HepG2 (cell line): ENCODE results near the gene PHF19. TPM values are rescaled to one million over a fixed set of nuclear protein-coding genes. Genes with fewer than 3 reads are reported as not detected.
A peak's percentile ranks its signal among the peaks of the same experiment; 100 is the strongest.

Experiments used
- ETV6 ChIP-seq: sonication (generic); formaldehyde crosslinking; conservative IDR thresholded peaks from 2 replicates; pipeline ENCODE4 v1.4.0; 2020; ENCODE audit warnings: missing genetic modification reagents
- NRL ChIP-seq: sonication (generic); formaldehyde crosslinking; IDR thresholded peaks from 2 replicates; pipeline ENCODE4 v1.5.0; 2020; ENCODE audit warnings: missing genetic modification reagents, mild to moderate bottlenecking, moderate library complexity, borderline replicate concordance
- SRSF9 ChIP-seq: fragments of 200-400 bp; formaldehyde crosslinking; IDR thresholded peaks from 2 replicates; pipeline ENCODE4 v1.6.1; 2018; ENCODE audit warnings: borderline replicate concordance, mild to moderate bottlenecking, low read depth, low read length; ENCODE audit not compliant: insufficient read depth, poor library complexity, severe bottlenecking
- TCF12 ChIP-seq, 2 experiments: fragments of 450-650 bp in 1 of 2; sonication (generic) in 1 of 2; formaldehyde crosslinking in 1 of 2; IDR thresholded peaks; 2 replicates each; pipeline versions ENCODE4 v1.6.1 to v1.8.0; 2017 to 2022; ENCODE audit warnings: antibody characterized with exemption in 1 of 2, mild to moderate bottlenecking in 1 of 2, missing genetic modification reagents in 1 of 2, moderate library complexity in 1 of 2
- ZFP91 ChIP-seq: sonication (generic); formaldehyde crosslinking; IDR thresholded peaks from 2 replicates; pipeline ENCODE4 v1.9.0; 2022; ENCODE audit warnings: missing genetic modification reagents, mild to moderate bottlenecking, borderline replicate concordance
- ZKSCAN5 ChIP-seq: sonication (generic); formaldehyde crosslinking; IDR thresholded peaks from 2 replicates; pipeline ENCODE4 v1.5.1; 2020; ENCODE audit warnings: mild to moderate bottlenecking, missing genetic modification reagents
- ZMYM3 ChIP-seq: sonication (generic); formaldehyde crosslinking; IDR thresholded peaks from 2 replicates; pipeline ENCODE4 v1.5.1; 2020; ENCODE audit warnings: mild to moderate bottlenecking, missing genetic modification reagents
- ZNF143 ChIP-seq: sonication (generic); formaldehyde crosslinking; IDR thresholded peaks from 2 replicates; pipeline ENCODE4 v1.4.0; 2020; ENCODE audit warnings: missing genetic modification reagents
- ZNF30 ChIP-seq: sonication (generic); formaldehyde crosslinking; IDR thresholded peaks from 2 replicates; pipeline ENCODE4 v1.5.0; 2020; ENCODE audit warnings: mild to moderate bottlenecking, missing genetic modification reagents
- ZNF337 ChIP-seq: sonication (generic); formaldehyde crosslinking; IDR thresholded peaks from 2 replicates; pipeline ENCODE4 v1.5.1; 2020; ENCODE audit warnings: missing genetic modification reagents, low read depth, mild to moderate bottlenecking, borderline replicate concordance
- ZNF546 ChIP-seq: sonication (generic); formaldehyde crosslinking; conservative IDR thresholded peaks from 2 replicates; pipeline ENCODE4 v1.8.1; 2023; ENCODE audit warnings: mild to moderate bottlenecking, missing genetic modification reagents
- polyA plus RNA-seq, 8 experiments: library from polyadenylated mRNA; depleted of rRNA in 3 of 8; stranded (reverse) in 7 of 8; unstranded in 1 of 8; fragments of >200 nt; fragmentation: Illumina TruSeq in 4 of 8; extraction: Trizol in 4 of 8; gene quantifications; 2 replicates each; pipeline versions ENCODE4 v1.2.1 to v1.2.3, GENCODE V29; 2011 to 2016; ENCODE audit warnings: low read depth in 4 of 8, missing spikeins in 1 of 8, mixed read lengths in 1 of 8; ENCODE audit not compliant: insufficient read depth in 1 of 8
- total RNA-seq, 5 experiments: library from RNA; depleted of rRNA; stranded (reverse); fragments of >200 nt; fragmentation: Illumina TruSeq; extraction: Trizol; gene quantifications; 2 replicates each; pipeline ENCODE4 v1.2.3, GENCODE V29; 2016; ENCODE audit warnings: low read depth in 1 of 5
- TF ChIP-seq, protein P1 (sequence below): sonication (generic); formaldehyde crosslinking; IDR thresholded peaks from 2 replicates; pipeline ENCODE4 v1.5.0; 2020; ENCODE audit warnings: mild to moderate bottlenecking, missing genetic modification reagents, borderline replicate concordance
- TF ChIP-seq, protein P2 (sequence below): sonication (generic); formaldehyde crosslinking; IDR thresholded peaks from 2 replicates; pipeline ENCODE4 v1.5.1; 2020; ENCODE audit warnings: missing genetic modification reagents, mild to moderate bottlenecking, borderline replicate concordance
- TF ChIP-seq, protein P3 (sequence below): sonication (generic); formaldehyde crosslinking; IDR thresholded peaks from 2 replicates; pipeline ENCODE4 v1.4.0; 2020; ENCODE audit warnings: missing genetic modification reagents, mild to moderate bottlenecking, borderline replicate concordance

PHF19 gene
- total and polyA plus RNA-seq, 2 of the 13 experiments (the other 11 are each of a cell fraction or from before 2014, with no cell fraction given) = 29.7 to 41.3 TPM

DNA sequence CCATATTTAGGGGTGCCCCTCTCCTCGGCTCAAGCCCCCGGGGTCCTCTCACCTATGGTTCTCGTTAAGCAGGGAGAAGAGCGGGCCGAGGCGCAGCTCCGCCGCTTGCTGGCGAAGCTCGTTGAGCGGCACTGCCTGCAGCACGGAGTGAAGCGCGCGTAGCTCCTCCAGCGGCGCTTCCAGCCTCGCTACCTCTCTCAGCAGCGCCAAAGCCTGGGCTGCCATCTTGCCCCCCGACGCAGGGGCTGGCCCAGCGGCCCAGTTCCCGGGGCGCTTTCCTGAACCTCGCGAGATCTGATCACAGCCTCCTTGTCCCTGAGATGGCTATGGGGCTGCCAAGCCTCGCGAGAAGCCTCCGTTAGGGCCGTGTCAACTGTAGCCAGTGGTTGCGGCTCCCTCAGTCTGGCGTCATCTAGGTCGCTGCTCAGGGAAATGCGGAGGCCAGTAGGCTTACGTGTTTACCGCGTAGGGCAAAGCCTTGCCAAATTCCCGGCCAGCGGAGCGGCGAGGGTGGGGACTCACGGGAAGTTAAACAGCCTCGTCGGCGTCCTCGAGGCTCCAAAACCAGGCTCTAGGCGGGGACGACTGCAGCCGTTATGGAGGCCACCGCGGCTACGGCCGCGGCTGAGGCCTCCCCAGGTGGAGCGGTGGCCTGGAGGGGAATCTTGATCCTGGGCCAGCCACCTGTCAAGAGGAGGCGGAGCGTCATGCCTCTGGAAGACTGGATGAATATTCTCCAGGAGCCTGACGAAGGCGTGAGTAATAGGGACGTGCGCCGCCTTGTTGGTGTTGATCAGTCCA lies 34.1 kb downstream of the PHF19 start, which contains the start of gene PSMD5 (continued):
- TF ChIP-seq, protein P1, sequence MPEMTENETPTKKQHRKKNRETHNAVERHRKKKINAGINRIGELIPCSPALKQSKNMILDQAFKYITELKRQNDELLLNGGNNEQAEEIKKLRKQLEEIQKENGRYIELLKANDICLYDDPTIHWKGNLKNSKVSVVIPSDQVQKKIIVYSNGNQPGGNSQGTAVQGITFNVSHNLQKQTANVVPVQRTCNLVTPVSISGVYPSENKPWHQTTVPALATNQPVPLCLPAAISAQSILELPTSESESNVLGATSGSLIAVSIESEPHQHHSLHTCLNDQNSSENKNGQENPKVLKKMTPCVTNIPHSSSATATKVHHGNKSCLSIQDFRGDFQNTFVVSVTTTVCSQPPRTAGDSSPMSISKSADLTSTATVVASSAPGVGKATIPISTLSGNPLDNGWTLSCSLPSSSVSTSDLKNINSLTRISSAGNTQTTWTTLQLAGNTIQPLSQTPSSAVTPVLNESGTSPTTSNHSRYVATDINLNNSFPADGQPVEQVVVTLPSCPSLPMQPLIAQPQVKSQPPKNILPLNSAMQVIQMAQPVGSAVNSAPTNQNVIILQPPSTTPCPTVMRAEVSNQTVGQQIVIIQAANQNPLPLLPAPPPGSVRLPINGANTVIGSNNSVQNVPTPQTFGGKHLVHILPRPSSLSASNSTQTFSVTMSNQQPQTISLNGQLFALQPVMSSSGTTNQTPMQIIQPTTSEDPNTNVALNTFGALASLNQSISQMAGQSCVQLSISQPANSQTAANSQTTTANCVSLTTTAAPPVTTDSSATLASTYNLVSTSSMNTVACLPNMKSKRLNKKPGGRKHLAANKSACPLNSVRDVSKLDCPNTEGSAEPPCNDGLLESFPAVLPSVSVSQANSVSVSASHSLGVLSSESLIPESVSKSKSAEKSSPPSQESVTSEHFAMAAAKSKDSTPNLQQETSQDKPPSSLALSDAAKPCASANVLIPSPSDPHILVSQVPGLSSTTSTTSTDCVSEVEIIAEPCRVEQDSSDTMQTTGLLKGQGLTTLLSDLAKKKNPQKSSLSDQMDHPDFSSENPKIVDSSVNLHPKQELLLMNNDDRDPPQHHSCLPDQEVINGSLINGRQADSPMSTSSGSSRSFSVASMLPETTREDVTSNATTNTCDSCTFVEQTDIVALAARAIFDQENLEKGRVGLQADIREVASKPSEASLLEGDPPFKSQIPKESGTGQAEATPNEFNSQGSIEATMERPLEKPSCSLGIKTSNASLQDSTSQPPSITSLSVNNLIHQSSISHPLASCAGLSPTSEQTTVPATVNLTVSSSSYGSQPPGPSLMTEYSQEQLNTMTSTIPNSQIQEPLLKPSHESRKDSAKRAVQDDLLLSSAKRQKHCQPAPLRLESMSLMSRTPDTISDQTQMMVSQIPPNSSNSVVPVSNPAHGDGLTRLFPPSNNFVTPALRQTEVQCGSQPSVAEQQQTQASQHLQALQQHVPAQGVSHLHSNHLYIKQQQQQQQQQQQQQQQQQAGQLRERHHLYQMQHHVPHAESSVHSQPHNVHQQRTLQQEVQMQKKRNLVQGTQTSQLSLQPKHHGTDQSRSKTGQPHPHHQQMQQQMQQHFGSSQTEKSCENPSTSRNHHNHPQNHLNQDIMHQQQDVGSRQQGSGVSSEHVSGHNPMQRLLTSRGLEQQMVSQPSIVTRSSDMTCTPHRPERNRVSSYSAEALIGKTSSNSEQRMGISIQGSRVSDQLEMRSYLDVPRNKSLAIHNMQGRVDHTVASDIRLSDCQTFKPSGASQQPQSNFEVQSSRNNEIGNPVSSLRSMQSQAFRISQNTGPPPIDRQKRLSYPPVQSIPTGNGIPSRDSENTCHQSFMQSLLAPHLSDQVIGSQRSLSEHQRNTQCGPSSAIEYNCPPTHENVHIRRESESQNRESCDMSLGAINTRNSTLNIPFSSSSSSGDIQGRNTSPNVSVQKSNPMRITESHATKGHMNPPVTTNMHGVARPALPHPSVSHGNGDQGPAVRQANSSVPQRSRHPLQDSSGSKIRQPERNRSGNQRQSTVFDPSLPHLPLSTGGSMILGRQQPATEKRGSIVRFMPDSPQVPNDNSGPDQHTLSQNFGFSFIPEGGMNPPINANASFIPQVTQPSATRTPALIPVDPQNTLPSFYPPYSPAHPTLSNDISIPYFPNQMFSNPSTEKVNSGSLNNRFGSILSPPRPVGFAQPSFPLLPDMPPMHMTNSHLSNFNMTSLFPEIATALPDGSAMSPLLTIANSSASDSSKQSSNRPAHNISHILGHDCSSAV (CRISPR knock-in tag) = no peak
- TF ChIP-seq ZFP91 (CRISPR knock-in tag) = peak; percentile 75
- no peak for TF ChIP-seq TCF12 (IDR thresholded peaks at IDR 0.05)
- TF ChIP-seq TCF12 (CRISPR knock-in tag; IDR thresholded peaks at IDR 0.05) = 0 out of 2 replicates have a peak, but pooled peaks have one; percentile 57
- TF ChIP-seq ZKSCAN5 (CRISPR knock-in tag) = no peak
- TF ChIP-seq ZNF30 (CRISPR knock-in tag) = no peak
- TF ChIP-seq ZNF337 (CRISPR knock-in tag) = no peak
- TF ChIP-seq ZMYM3 (CRISPR knock-in tag) = no peak
- TF ChIP-seq, protein P2, sequence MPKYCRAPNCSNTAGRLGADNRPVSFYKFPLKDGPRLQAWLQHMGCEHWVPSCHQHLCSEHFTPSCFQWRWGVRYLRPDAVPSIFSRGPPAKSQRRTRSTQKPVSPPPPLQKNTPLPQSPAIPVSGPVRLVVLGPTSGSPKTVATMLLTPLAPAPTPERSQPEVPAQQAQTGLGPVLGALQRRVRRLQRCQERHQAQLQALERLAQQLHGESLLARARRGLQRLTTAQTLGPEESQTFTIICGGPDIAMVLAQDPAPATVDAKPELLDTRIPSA (CRISPR knock-in tag) = peak; percentile 7; the same call in 1 of the 2 replicates
- no peak for TF ChIP-seq ETV6 (CRISPR knock-in tag)
- TF ChIP-seq, protein P3, sequence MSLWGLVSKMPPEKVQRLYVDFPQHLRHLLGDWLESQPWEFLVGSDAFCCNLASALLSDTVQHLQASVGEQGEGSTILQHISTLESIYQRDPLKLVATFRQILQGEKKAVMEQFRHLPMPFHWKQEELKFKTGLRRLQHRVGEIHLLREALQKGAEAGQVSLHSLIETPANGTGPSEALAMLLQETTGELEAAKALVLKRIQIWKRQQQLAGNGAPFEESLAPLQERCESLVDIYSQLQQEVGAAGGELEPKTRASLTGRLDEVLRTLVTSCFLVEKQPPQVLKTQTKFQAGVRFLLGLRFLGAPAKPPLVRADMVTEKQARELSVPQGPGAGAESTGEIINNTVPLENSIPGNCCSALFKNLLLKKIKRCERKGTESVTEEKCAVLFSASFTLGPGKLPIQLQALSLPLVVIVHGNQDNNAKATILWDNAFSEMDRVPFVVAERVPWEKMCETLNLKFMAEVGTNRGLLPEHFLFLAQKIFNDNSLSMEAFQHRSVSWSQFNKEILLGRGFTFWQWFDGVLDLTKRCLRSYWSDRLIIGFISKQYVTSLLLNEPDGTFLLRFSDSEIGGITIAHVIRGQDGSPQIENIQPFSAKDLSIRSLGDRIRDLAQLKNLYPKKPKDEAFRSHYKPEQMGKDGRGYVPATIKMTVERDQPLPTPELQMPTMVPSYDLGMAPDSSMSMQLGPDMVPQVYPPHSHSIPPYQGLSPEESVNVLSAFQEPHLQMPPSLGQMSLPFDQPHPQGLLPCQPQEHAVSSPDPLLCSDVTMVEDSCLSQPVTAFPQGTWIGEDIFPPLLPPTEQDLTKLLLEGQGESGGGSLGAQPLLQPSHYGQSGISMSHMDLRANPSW (CRISPR knock-in tag) = no peak
- peak; percentile 94 for TF ChIP-seq NRL (CRISPR knock-in tag)
- TF ChIP-seq ZNF546 = peak; percentile 91
- peak; percentile 49; the same call in 1 of the 2 replicates for TF ChIP-seq ZNF143 (CRISPR knock-in tag)
- no peak for TF ChIP-seq SRSF9
